ENCODE results near the gene TNN.

DNA sequence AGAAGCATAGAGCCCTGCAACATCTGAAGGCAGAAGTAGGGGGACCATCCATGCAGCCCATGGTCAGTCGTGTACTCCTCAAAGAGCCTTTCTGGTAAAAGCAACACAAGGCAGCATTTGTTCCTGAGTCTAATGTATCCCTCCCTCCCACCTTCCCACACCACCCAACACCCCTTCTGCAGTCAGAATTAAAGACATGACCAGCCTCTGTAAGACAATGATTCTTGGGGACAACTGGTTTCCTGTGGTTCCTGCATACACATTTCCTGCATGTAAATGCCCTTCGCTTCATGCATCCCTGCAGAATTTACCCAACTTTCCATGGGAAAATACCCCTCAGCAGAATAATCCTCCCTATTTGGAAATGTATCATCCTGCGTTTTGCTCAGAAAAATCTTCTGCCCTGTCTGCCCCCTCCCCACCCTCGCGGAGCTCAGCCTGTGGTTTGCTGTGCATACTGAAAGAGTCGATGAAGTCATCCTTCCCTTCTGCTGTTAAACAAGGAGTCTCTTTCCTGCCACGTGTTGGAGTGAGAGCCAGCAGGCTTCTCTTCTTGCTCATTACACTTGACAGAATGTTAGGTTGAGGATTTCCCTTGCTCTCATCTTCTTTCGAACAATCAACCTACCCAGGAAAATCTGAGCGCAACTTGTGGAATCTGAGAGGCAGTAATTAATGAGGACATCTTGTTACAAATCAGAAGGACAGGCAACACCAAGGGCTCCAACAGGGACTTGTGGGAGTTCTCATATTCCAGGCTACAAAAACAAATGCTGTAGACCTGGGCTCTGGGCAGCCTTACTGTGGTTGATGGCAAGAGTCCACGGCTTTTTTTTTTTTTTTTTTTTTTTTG lies 4.7 kb downstream of the TNN start:
- TF ChIP-seq, protein P1, sequence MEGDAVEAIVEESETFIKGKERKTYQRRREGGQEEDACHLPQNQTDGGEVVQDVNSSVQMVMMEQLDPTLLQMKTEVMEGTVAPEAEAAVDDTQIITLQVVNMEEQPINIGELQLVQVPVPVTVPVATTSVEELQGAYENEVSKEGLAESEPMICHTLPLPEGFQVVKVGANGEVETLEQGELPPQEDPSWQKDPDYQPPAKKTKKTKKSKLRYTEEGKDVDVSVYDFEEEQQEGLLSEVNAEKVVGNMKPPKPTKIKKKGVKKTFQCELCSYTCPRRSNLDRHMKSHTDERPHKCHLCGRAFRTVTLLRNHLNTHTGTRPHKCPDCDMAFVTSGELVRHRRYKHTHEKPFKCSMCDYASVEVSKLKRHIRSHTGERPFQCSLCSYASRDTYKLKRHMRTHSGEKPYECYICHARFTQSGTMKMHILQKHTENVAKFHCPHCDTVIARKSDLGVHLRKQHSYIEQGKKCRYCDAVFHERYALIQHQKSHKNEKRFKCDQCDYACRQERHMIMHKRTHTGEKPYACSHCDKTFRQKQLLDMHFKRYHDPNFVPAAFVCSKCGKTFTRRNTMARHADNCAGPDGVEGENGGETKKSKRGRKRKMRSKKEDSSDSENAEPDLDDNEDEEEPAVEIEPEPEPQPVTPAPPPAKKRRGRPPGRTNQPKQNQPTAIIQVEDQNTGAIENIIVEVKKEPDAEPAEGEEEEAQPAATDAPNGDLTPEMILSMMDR (IDR thresholded peaks at IDR 0.05; ENCODE audit: insufficient read depth, low read length): no peak
- TF ChIP-seq POLR2AphosphoS5 (IDR thresholded peaks at IDR 0.05; ENCODE audit: low read depth) (no peak), GABPA (IDR thresholded peaks at IDR 0.05; ENCODE audit: low read depth) (no peak)
- TF ChIP-seq, protein P2, sequence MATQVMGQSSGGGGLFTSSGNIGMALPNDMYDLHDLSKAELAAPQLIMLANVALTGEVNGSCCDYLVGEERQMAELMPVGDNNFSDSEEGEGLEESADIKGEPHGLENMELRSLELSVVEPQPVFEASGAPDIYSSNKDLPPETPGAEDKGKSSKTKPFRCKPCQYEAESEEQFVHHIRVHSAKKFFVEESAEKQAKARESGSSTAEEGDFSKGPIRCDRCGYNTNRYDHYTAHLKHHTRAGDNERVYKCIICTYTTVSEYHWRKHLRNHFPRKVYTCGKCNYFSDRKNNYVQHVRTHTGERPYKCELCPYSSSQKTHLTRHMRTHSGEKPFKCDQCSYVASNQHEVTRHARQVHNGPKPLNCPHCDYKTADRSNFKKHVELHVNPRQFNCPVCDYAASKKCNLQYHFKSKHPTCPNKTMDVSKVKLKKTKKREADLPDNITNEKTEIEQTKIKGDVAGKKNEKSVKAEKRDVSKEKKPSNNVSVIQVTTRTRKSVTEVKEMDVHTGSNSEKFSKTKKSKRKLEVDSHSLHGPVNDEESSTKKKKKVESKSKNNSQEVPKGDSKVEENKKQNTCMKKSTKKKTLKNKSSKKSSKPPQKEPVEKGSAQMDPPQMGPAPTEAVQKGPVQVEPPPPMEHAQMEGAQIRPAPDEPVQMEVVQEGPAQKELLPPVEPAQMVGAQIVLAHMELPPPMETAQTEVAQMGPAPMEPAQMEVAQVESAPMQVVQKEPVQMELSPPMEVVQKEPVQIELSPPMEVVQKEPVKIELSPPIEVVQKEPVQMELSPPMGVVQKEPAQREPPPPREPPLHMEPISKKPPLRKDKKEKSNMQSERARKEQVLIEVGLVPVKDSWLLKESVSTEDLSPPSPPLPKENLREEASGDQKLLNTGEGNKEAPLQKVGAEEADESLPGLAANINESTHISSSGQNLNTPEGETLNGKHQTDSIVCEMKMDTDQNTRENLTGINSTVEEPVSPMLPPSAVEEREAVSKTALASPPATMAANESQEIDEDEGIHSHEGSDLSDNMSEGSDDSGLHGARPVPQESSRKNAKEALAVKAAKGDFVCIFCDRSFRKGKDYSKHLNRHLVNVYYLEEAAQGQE (IDR thresholded peaks at IDR 0.05; ENCODE audit: insufficient replicate concordance, low read depth): no peak

All from HL-60 (cell line).